ENCODE results near the gene SMAD3. TPM values are rescaled to one million over a fixed set of nuclear protein-coding genes. Genes with fewer than 3 reads are reported as not detected.

Gene SMAD3
- total RNA-seq, 2 experiments from 2014 or later: 41.2 to 77.8 TPM

DNA sequence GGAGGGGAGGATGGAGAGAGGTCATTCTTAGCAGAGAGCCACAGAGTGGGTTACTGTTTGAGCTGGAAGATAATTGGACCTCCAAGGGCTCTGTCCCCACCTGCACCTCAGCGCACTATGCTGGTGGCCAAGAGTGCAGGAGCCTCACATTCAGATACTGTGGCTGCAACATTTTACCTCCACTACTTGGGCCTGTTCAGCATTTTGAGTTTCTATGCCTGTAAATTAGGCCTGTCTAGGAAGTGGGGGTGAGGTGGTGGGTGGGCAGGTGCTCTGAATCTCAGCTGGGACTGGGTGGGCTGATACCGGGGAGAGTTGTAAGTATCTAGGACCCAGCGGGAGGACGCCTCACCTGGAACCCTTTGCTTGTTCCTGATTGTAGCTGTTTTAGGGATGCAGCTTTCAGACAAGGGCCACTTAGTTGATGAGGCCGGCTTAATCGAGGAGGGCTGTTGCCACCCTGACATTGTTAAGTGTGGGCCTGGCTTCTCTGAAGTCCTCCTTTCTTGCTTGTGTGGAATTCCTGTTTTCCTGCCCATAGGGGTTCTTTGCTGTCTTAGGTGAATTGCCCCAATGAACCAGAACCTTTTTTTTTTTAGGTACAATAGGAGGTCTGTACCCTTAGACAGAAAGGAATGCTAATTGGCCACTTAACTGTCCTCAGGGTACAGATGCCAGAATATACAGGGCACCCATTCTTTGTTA is 83.8 kb downstream of the SMAD3 start:
- H3K36me3 ChIP-seq (ENCODE audit: insufficient read depth, low read length): peaks cover 7% of the 10 kb centered on the region
- ChIA-PET CTCF (ENCODE audit: unreplicated experiment) (no interaction called here), POLR2A (interaction anchor here (0.8 to 1.0 kb wide), 3 partner anchors 11 to 36 kb away, joined by 3 to 4 read pairs (median 3); no protein-coding TSS in a partner anchor)
- BruUV-seq (replicated peaks): no TSS peak
- no peaks in the 10 kb centered on the region for H3K9me2 ChIP-seq (ENCODE audit: insufficient read depth, low read length)
- peak overlapping the region; percentile 10 for H3K27ac ChIP-seq (ENCODE audit: low read depth, low read length, poor library complexity, severe bottlenecking)
- intact Hi-C loops (cut with micrococcal nuclease; ENCODE audit: unreplicated experiment): no loop called here
- H3K9me3 ChIP-seq (ENCODE audit: low read length): no peaks in the 10 kb centered on the region
- no peak overlapping the region for H2AFZ ChIP-seq (ENCODE audit: low read length)
- H4K20me1 ChIP-seq (ENCODE audit: insufficient read depth, low read length): peaks cover 14% of the 10 kb centered on the region; the same call in 1 of the 2 replicates
- H3K4me3 ChIP-seq (ENCODE audit: low read depth, low read length, poor library complexity, severe bottlenecking): no peak overlapping the region
- DNase-seq (ENCODE audit: low spot score): no peak
- peak overlapping the region; percentile 59 for H3K4me2 ChIP-seq (ENCODE audit: low read length)
- TF ChIP-seq EZH2phosphoT487 (IDR thresholded peaks at IDR 0.05; ENCODE audit: borderline replicate concordance, low read depth, low read length): no peak
- TF ChIP-seq, protein P1, sequence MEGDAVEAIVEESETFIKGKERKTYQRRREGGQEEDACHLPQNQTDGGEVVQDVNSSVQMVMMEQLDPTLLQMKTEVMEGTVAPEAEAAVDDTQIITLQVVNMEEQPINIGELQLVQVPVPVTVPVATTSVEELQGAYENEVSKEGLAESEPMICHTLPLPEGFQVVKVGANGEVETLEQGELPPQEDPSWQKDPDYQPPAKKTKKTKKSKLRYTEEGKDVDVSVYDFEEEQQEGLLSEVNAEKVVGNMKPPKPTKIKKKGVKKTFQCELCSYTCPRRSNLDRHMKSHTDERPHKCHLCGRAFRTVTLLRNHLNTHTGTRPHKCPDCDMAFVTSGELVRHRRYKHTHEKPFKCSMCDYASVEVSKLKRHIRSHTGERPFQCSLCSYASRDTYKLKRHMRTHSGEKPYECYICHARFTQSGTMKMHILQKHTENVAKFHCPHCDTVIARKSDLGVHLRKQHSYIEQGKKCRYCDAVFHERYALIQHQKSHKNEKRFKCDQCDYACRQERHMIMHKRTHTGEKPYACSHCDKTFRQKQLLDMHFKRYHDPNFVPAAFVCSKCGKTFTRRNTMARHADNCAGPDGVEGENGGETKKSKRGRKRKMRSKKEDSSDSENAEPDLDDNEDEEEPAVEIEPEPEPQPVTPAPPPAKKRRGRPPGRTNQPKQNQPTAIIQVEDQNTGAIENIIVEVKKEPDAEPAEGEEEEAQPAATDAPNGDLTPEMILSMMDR (conservative IDR thresholded peaks at IDR 0.05; ENCODE audit: low read length): no peak
- peaks cover 61% of the 10 kb centered on the region for H3K79me2 ChIP-seq (ENCODE audit: insufficient read depth, low read depth, low read length)
- peaks cover 89% of the 10 kb centered on the region for H3K4me1 ChIP-seq (ENCODE audit: insufficient read depth, low read length, poor library complexity, severe bottlenecking)

GRCh38 chr15:67149773-67150022 is 84.3 kb downstream of the SMAD3 start:
- Histone ChIP-seq H3K4me2 (ENCODE audit: low read length) (peak overlapping the region; percentile 59; the same call in 1 of the 2 replicates), H3K4me3 (ENCODE audit: low read depth, low read length, poor library complexity, severe bottlenecking) (no peak overlapping the region), H3K79me2 (ENCODE audit: insufficient read depth, low read depth, low read length) (peaks cover 60% of the 10 kb centered on the region), H3K9me2 (ENCODE audit: insufficient read depth, low read length) (no peaks in the 10 kb centered on the region), H3K27ac (ENCODE audit: low read depth, low read length, poor library complexity, severe bottlenecking) (peak overlapping the region; percentile 3), H3K4me1 (ENCODE audit: insufficient read depth, low read length, poor library complexity, severe bottlenecking) (peaks cover 87% of the 10 kb centered on the region), H3K36me3 (ENCODE audit: insufficient read depth, low read length) (peaks cover 8% of the 10 kb centered on the region), H3K9me3 (ENCODE audit: low read length) (no peaks in the 10 kb centered on the region), H4K20me1 (ENCODE audit: insufficient read depth, low read length) (peaks cover 14% of the 10 kb centered on the region; the same call in 1 of the 2 replicates), H2AFZ (ENCODE audit: low read length) (no peak overlapping the region)
- BruUV-seq (replicated peaks): no TSS peak
- intact Hi-C loops (cut with micrococcal nuclease; ENCODE audit: unreplicated experiment): no loop called here
- POLR2A ChIA-PET: interaction anchor here (0.8 to 0.9 kb wide), 2 partner anchors 12 to 15 kb away, joined by 3 to 4 read pairs; no protein-coding TSS in a partner anchor
- DNase-seq (ENCODE audit: low spot score): no peak
- CTCF ChIA-PET (ENCODE audit: unreplicated experiment): no interaction called here
- no peak for TF ChIP-seq EZH2phosphoT487 (IDR thresholded peaks at IDR 0.05; ENCODE audit: borderline replicate concordance, low read depth, low read length)
- TF ChIP-seq, protein P1 (conservative IDR thresholded peaks at IDR 0.05; ENCODE audit: low read length): no peak
